ENCODE results near the gene BPIFA1. TPM values are rescaled to one million over a fixed set of nuclear protein-coding genes. Genes with fewer than 3 reads are reported as not detected.

The BPIFA1 gene
- total RNA-seq, 1 donor from 2014 or later: 28.4 TPM

DNA sequence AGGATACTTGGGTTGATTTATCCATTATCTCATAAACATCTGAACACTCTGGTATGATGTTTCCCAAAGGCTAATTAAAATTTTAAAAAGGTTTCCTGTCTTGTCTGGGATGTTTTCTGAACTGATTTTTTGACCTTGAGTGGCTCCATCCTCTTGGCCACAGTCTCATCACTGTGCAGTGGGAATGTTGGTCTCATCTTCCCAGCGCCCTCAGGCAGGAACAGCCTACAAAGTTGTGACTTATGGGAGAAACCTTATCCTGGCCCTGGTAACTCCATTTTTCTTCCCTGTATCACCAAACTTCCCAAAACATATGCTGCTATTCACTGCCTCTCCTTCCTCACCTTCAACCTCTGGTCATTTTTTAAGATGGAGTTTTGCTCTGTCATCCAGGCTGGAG lies 25.4 kb upstream of the BPIFA1 start:
- intact Hi-C loops (cut with DNase I): no loop called here
- no peaks in the 10 kb centered on the region for H3K9me3 ChIP-seq
- peaks cover 14% of the 10 kb centered on the region for H3K27me3 ChIP-seq (ENCODE audit: low read depth)
- no peaks in the 10 kb centered on the region for H3K36me3 ChIP-seq
- H3K4me3 ChIP-seq: no peak overlapping the region
- H3K27ac ChIP-seq: no peak overlapping the region
- H3K4me1 ChIP-seq: no peaks in the 10 kb centered on the region
- ATAC-seq: no peak
- no peak for DNase-seq
- TF ChIP-seq, protein P1, sequence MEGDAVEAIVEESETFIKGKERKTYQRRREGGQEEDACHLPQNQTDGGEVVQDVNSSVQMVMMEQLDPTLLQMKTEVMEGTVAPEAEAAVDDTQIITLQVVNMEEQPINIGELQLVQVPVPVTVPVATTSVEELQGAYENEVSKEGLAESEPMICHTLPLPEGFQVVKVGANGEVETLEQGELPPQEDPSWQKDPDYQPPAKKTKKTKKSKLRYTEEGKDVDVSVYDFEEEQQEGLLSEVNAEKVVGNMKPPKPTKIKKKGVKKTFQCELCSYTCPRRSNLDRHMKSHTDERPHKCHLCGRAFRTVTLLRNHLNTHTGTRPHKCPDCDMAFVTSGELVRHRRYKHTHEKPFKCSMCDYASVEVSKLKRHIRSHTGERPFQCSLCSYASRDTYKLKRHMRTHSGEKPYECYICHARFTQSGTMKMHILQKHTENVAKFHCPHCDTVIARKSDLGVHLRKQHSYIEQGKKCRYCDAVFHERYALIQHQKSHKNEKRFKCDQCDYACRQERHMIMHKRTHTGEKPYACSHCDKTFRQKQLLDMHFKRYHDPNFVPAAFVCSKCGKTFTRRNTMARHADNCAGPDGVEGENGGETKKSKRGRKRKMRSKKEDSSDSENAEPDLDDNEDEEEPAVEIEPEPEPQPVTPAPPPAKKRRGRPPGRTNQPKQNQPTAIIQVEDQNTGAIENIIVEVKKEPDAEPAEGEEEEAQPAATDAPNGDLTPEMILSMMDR (IDR thresholded peaks at IDR 0.05): no peak

DNA sequence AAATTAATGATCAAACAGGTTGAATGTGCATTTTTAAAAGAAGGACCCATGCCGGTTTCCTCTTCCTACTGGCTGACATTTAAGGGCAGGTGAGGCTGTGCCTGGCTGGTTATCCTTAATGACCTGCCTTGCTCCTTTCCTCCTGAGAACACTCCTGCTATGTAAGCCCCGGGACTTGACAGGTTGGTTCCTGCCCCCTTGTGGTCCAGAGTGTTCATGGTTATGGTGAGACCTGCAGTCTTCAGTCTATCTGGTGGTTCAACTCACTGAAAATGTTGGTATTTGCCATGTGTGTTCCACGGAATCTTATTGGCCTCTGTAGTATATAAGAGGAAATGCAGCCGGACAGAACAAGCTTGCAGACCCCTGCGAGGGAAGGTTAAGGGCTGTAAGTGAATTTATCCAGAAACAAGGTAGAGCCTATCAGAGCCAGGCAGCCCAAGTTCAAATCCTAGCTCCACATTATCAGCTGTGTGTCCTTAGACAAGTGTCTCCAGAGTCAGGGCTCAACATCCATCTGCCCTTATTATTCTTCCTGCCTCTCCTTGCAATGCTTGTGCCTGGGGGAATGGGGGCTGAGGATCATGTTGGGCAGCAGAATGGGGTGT lies 23.9 kb upstream of the BPIFA1 start:
- Histone ChIP-seq H3K4me3 (no peak overlapping the region), H3K4me1 (no peaks in the 10 kb centered on the region), H3K9me3 (no peaks in the 10 kb centered on the region), H3K27me3 (ENCODE audit: low read depth) (peaks cover 14% of the 10 kb centered on the region), H3K36me3 (no peaks in the 10 kb centered on the region), H3K27ac (no peak overlapping the region)
- TF ChIP-seq, protein P1 (IDR thresholded peaks at IDR 0.05): peak; percentile 46
- ATAC-seq (peak; percentile 84 to 86), DNase-seq (peak; percentile 58)
- intact Hi-C loops (cut with DNase I): no loop called here

DNA sequence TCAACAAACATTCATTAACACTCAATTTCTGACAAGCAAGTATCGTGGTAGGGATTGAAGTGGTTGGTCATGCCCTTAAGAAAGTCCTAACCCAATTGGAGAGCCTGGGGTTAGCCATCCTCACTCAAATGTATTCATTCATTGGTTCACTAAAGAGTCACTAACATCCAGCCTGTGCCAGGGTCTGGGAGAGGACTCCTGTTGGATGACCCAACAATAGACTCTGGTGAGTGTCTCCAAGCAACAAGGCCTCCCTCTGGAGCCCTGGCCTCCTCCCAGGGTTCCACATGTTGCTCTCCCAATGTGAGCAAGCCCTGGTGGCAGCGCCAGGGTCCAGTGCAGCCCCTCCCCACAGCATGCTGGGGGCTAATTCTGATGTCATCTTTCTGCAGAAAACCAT lies 18.7 kb upstream of the BPIFA1 start, which contains the start of gene BPIFA3:
TSS of gene BPIFA3 (plus strand) at position 301 of the 400 bp plus-strand sequence. CDS start 185 bp downstream, outside the sequence.
- H3K9me3 ChIP-seq: no peaks in the 10 kb centered on the region
- H3K27ac ChIP-seq: no peak within 1 kb of the TSS
- TF ChIP-seq, protein P1 (IDR thresholded peaks at IDR 0.05): no peak
- DNase-seq: no peak
- ATAC-seq: peak in 1 of 2 donors; percentile 25
- H3K36me3 ChIP-seq: no peaks in the 10 kb centered on the region
- peaks cover 10% of the 10 kb centered on the region for H3K27me3 ChIP-seq (ENCODE audit: low read depth)
- no peak within 1 kb of the TSS for H3K4me3 ChIP-seq
- H3K4me1 ChIP-seq: no peaks in the 10 kb centered on the region
- intact Hi-C loops (cut with DNase I): no loop called here

DNA sequence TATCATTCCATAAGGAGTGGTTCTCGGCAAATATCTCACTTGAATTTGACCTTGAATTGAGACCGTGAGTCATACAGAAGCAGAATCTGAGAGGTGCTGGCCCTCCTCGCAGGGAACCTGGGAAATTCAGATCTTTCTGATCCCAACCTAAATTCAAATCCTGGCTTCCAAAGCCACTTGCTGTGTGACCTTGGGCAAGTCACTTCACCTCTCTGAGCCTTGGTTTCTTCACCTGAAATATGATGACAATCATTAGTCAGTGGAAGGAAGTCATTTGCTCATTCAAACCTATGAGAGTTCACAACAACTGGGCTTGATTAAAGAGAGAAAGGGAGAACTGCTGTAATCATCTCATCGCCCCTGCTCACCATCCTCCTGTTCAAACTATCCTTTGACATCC lies 11.4 kb upstream of the BPIFA1 start:
- no peak overlapping the region for H3K4me3 ChIP-seq
- DNase-seq: no peak
- TF ChIP-seq, protein P1 (IDR thresholded peaks at IDR 0.05): no peak
- H3K27me3 ChIP-seq (ENCODE audit: low read depth): peaks cover 5% of the 10 kb centered on the region
- H3K36me3 ChIP-seq: no peaks in the 10 kb centered on the region
- H3K27ac ChIP-seq: no peak overlapping the region
- no peaks in the 10 kb centered on the region for H3K4me1 ChIP-seq
- intact Hi-C loops (cut with DNase I): no loop called here
- no peaks in the 10 kb centered on the region for H3K9me3 ChIP-seq
- ATAC-seq: no peak

DNA sequence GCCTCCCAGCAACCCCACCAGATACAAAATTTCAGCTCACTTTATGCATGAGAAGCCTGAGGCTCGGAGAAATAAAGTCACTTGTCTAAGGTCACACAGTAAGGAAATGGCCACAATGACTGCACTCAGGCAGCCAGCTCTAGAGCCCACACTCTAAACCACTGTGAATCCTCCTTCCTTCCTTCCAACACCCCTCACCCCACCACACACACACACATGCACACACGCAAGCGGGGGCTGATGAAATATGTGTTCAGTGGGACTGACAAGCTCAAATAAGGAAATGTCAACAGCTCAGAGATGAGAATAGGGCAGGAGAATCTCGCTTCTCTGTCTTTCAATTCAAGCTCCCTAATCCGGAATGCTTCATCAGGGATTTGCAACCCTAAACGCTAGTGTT lies 6.0 kb upstream of the BPIFA1 start:
- Histone ChIP-seq H3K4me1 (no peaks in the 10 kb centered on the region), H3K9me3 (no peaks in the 10 kb centered on the region), H3K27me3 (ENCODE audit: low read depth) (no peaks in the 10 kb centered on the region), H3K4me3 (no peak overlapping the region), H3K36me3 (no peaks in the 10 kb centered on the region), H3K27ac (no peak overlapping the region)
- DNase-seq (no peak), ATAC-seq (no peak)
- intact Hi-C loops (cut with DNase I): no loop called here
- TF ChIP-seq, protein P1 (IDR thresholded peaks at IDR 0.05): no peak
